Subcutaneous adipose tissue (tissue), 4 donors: Measurements from ENCODE around the gene PLXNA4. TPM values are rescaled to one million over a fixed set of nuclear protein-coding genes. Genes with fewer than 3 reads are reported as not detected.

Experiments used
- CTCF ChIP-seq: fragments of 450-650 bp; IDR thresholded peaks from one replicate; pipeline ENCODE4 v1.5.1; 2016; ENCODE audit warnings: low read depth, mild to moderate bottlenecking, control low read depth, antibody characterized with exemption, moderate library complexity
- total RNA-seq, 4 donors: library from RNA; depleted of rRNA; stranded (reverse); fragments of >200 nt; gene quantifications; one replicate each; pipeline ENCODE4 v1.1.0, GENCODE V29; 2016

PLXNA4 gene
- total RNA-seq, 4 donors from 2014 or later = 30.2 to 112 (median 54.6) TPM

GRCh38 chr7:132603220-132603833, 27.1 kb upstream of the PLXNA4 start:
- no peak for TF ChIP-seq CTCF

- TF ChIP-seq CTCF = no peak
These were observed 25.5 kb upstream of the PLXNA4 start for GRCh38 chr7:132601783-132602182.

- TF ChIP-seq CTCF = no peak
These were observed 20.3 kb upstream of the PLXNA4 start for GRCh38 chr7:132596588-132596987.

GRCh38 chr7:132592936-132593335, 16.7 kb upstream of the PLXNA4 start:
- no peak for TF ChIP-seq CTCF

GRCh38 chr7:132592231-132592920, 16.1 kb upstream of the PLXNA4 start:
- no peak for TF ChIP-seq CTCF

GRCh38 chr7:132590162-132590561, 13.9 kb upstream of the PLXNA4 start:
- TF ChIP-seq CTCF = no peak

GRCh38 chr7:132588596-132588995, 12.3 kb upstream of the PLXNA4 start:
- TF ChIP-seq CTCF = no peak
